Measurements from ENCODE around the gene MACIR.

MACIR gene

DNA sequence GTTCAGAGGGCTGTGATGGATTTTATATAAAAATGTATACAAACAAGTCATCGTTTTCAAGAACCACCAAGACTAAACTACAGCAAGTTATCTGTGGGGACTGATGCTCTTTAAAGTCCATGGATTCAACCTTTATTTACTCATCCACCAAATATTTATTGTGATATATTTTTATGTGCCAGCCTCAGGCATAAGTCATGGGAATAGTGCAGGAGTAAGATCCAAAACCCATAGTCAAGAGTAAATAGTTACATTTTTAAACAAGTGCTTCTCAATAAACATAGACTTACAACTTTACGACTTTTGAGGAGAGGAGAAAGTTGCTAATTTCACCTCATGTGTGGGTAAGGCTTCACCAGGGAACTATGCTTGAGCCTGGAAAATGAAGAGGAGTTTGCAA, 24.6 kb downstream of the MACIR start:
- Histone ChIP-seq H3K27ac (ENCODE audit: poor library complexity, severe bottlenecking) (no peak overlapping the region), H3K4me3 (ENCODE audit: severe bottlenecking) (no peak overlapping the region), H3K4me1 (ENCODE audit: insufficient read depth, poor library complexity, severe bottlenecking) (no peaks in the 10 kb centered on the region), H3K9me3 (ENCODE audit: severe bottlenecking) (no peaks in the 10 kb centered on the region), H3K36me3 (ENCODE audit: low read depth) (no peaks in the 10 kb centered on the region), H3K27me3 (ENCODE audit: insufficient read depth, poor library complexity, severe bottlenecking) (no peaks in the 10 kb centered on the region)
- ATAC-seq (ENCODE audit: low read depth): no peak
- no peak for DNase-seq (ENCODE audit: low spot score)
- TF ChIP-seq, protein P1, sequence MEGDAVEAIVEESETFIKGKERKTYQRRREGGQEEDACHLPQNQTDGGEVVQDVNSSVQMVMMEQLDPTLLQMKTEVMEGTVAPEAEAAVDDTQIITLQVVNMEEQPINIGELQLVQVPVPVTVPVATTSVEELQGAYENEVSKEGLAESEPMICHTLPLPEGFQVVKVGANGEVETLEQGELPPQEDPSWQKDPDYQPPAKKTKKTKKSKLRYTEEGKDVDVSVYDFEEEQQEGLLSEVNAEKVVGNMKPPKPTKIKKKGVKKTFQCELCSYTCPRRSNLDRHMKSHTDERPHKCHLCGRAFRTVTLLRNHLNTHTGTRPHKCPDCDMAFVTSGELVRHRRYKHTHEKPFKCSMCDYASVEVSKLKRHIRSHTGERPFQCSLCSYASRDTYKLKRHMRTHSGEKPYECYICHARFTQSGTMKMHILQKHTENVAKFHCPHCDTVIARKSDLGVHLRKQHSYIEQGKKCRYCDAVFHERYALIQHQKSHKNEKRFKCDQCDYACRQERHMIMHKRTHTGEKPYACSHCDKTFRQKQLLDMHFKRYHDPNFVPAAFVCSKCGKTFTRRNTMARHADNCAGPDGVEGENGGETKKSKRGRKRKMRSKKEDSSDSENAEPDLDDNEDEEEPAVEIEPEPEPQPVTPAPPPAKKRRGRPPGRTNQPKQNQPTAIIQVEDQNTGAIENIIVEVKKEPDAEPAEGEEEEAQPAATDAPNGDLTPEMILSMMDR (IDR thresholded peaks at IDR 0.05; ENCODE audit: poor library complexity, severe bottlenecking): no peak

DNA sequence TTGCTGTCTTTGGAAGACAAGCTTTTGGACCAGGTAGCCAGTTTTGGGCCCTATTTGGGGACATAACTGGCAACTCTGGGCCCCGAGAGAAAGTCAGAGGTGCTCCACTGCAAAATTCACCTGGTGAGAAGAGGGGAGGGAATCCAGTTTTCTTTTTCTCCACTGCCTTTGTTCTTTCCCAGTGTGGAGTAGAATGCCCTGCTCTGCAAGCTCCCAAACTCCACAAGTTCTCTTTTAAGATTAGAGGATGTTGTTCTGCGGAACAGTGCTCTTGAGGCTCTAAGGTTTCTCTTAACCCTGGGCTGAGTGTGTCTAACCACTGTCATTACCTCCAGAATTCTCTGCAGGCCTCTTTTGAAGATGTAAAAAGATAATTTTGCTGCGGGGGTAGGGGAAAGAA, 25.3 kb downstream of the MACIR start:
- ATAC-seq (ENCODE audit: low read depth) (no peak), DNase-seq (ENCODE audit: low spot score) (no peak)
- no peaks in the 10 kb centered on the region for H3K4me1 ChIP-seq (ENCODE audit: insufficient read depth, poor library complexity, severe bottlenecking)
- H3K36me3 ChIP-seq (ENCODE audit: low read depth): no peaks in the 10 kb centered on the region
- H3K9me3 ChIP-seq (ENCODE audit: severe bottlenecking): no peaks in the 10 kb centered on the region
- no peaks in the 10 kb centered on the region for H3K27me3 ChIP-seq (ENCODE audit: insufficient read depth, poor library complexity, severe bottlenecking)
- H3K4me3 ChIP-seq (ENCODE audit: severe bottlenecking): no peak overlapping the region
- TF ChIP-seq, protein P1 (IDR thresholded peaks at IDR 0.05; ENCODE audit: poor library complexity, severe bottlenecking): no peak
- H3K27ac ChIP-seq (ENCODE audit: poor library complexity, severe bottlenecking): no peak overlapping the region

DNA sequence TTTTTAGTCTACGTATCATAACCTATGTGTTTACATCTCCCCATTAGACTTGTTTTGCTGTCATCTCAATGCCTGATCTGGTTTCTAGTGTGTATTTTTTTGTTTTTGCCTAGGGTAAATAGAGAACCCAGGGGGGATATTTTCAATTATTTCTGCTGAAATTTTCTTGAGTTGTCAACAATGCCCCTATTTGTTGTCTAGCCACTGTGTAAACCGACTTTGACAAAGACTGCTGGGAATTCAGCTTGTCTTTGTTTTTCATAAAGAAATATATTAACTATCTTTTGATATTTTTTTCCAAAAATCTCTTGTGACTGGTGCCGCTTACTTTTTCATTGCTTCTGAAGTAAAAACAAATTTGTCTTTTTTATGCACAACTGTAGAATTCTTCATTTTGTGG, 28.1 kb downstream of the MACIR start:
- ATAC-seq (ENCODE audit: low read depth) (no peak), DNase-seq (ENCODE audit: low spot score) (no peak)
- Histone ChIP-seq H3K27me3 (ENCODE audit: insufficient read depth, poor library complexity, severe bottlenecking) (no peaks in the 10 kb centered on the region), H3K4me1 (ENCODE audit: insufficient read depth, poor library complexity, severe bottlenecking) (no peaks in the 10 kb centered on the region), H3K27ac (ENCODE audit: poor library complexity, severe bottlenecking) (no peak overlapping the region), H3K36me3 (ENCODE audit: low read depth) (no peaks in the 10 kb centered on the region), H3K9me3 (ENCODE audit: severe bottlenecking) (no peaks in the 10 kb centered on the region), H3K4me3 (ENCODE audit: severe bottlenecking) (no peak overlapping the region)
- TF ChIP-seq, protein P1 (IDR thresholded peaks at IDR 0.05; ENCODE audit: poor library complexity, severe bottlenecking): no peak

DNA sequence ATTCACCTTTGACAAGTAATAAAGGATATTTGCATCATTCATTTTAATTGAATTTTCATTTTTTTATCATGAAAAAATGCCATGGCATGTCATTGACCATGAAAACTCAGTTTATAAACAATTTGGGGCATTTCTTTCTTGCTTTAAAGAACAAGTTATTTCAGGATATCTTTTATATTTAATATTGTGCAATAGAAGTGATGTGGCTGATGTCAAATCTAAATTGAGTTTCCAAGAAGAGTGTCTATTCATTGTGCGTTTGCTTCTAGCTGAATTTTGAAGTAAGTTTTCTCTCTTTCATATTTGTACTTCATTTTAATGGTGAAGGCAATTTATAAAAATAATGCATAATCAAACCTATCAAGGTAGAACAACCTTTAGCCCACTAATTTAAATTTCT, 30.5 kb downstream of the MACIR start:
- Histone ChIP-seq H3K9me3 (ENCODE audit: severe bottlenecking) (no peaks in the 10 kb centered on the region), H3K27ac (ENCODE audit: poor library complexity, severe bottlenecking) (no peak overlapping the region), H3K36me3 (ENCODE audit: low read depth) (no peaks in the 10 kb centered on the region), H3K27me3 (ENCODE audit: insufficient read depth, poor library complexity, severe bottlenecking) (no peaks in the 10 kb centered on the region), H3K4me3 (ENCODE audit: severe bottlenecking) (no peak overlapping the region), H3K4me1 (ENCODE audit: insufficient read depth, poor library complexity, severe bottlenecking) (no peaks in the 10 kb centered on the region)
- TF ChIP-seq, protein P1 (IDR thresholded peaks at IDR 0.05; ENCODE audit: poor library complexity, severe bottlenecking): no peak
- DNase-seq (ENCODE audit: low spot score): no peak
- ATAC-seq (ENCODE audit: low read depth): no peak

DNA sequence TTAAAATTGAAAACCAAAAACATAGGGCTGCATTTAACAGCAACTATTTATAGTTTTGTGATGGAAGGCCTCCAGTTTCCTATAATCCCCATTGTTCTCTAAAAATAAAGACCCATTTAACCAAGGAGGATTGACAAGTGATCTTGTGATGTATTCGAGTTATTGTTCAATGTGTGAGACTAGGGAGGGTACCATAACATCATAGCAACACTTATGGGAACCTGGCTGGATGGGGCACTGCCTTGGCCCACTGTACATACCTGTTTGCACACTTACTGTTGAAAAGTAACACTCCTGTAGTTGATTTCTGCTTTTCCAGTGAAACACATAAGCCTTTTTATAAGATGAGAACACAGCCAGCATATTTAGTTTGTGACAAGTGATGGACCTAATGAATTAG, 32.3 kb downstream of the MACIR start:
- TF ChIP-seq, protein P1 (IDR thresholded peaks at IDR 0.05; ENCODE audit: poor library complexity, severe bottlenecking): no peak

More for the DNA sequence above, 32.3 kb downstream of the MACIR start:
- DNase-seq (ENCODE audit: low spot score) (no peak), ATAC-seq (ENCODE audit: low read depth) (no peak)
- Histone ChIP-seq H3K4me3 (ENCODE audit: severe bottlenecking) (no peak overlapping the region), H3K27me3 (ENCODE audit: insufficient read depth, poor library complexity, severe bottlenecking) (no peaks in the 10 kb centered on the region), H3K4me1 (ENCODE audit: insufficient read depth, poor library complexity, severe bottlenecking) (no peaks in the 10 kb centered on the region), H3K9me3 (ENCODE audit: severe bottlenecking) (no peaks in the 10 kb centered on the region), H3K36me3 (ENCODE audit: low read depth) (no peaks in the 10 kb centered on the region), H3K27ac (ENCODE audit: poor library complexity, severe bottlenecking) (no peak overlapping the region)

Measured in RWPE2 (cell line).